Measurements from ENCODE around the gene GCNT4. TPM values are rescaled to one million over a fixed set of nuclear protein-coding genes. Genes with fewer than 3 reads are reported as not detected.

Gene GCNT4
- total RNA-seq, 1 experiment from 2014 or later: 0.63 TPM

- H4K91ac ChIP-seq (ENCODE audit: insufficient read length, low read depth, low read length): no peak overlapping the region
- no peak overlapping the region for H3K23ac ChIP-seq (ENCODE audit: insufficient read length, low read depth, low read length)
- H3K27ac ChIP-seq (ENCODE audit: insufficient read length, low read depth, low read length): no peak overlapping the region
- H3K4me2 ChIP-seq (ENCODE audit: insufficient read depth, insufficient read length, low read length): no peak overlapping the region
- no peaks in the 10 kb centered on the region for H3K4me1 ChIP-seq (ENCODE audit: insufficient read depth, low read length)
- no peak overlapping the region for H2BK15ac ChIP-seq (ENCODE audit: low read depth, low read length)
- H4K8ac ChIP-seq (replicated peaks; ENCODE audit: insufficient read length, low read depth, low read length): no peak overlapping the region
- H2AFZ ChIP-seq (ENCODE audit: low read length): no peak overlapping the region
- H3K56ac ChIP-seq (ENCODE audit: insufficient read length, low read depth, low read length): no peak overlapping the region
- H2BK120ac ChIP-seq (ENCODE audit: low read depth, low read length, poor library complexity, severe bottlenecking): no peak overlapping the region
- no peak overlapping the region for H3K27ac Mint-ChIP-seq
- H2AK5ac ChIP-seq (ENCODE audit: insufficient read length, low read length): no peak overlapping the region
- no peaks in the 10 kb centered on the region for H3K9me3 Mint-ChIP-seq
- H3K27me3 Mint-ChIP-seq (ENCODE audit: low read depth): no peaks in the 10 kb centered on the region
- H3K23me2 ChIP-seq (ENCODE audit: insufficient read length, low read depth, low read length, poor library complexity, severe bottlenecking): no peaks in the 10 kb centered on the region
- H2BK12ac ChIP-seq (ENCODE audit: insufficient read length, low read depth, low read length): no peak overlapping the region
- H3K9me3 ChIP-seq (ENCODE audit: control insufficient read depth, low read depth, low read length): no peaks in the 10 kb centered on the region
- H3K79me1 ChIP-seq (ENCODE audit: insufficient read depth, low read depth, low read length, poor library complexity, severe bottlenecking): no peaks in the 10 kb centered on the region
- no peaks in the 10 kb centered on the region for H4K20me1 ChIP-seq (ENCODE audit: control insufficient read depth, insufficient read depth, insufficient read length)
- no peak overlapping the region for H3K4ac ChIP-seq (ENCODE audit: low read depth, low read length)
- no peak for DNase-seq
- H3K4me1 Mint-ChIP-seq: peaks cover 2 to 8% of the 10 kb centered on the region in 2 experiments; a peak in 2 of 4 replicates
- WGBS (ENCODE audit: extremely low coverage, insufficient read length, low lambda C conversion rate): no CpG with 5 or more reads among the region's 3 CpGs
- no peak overlapping the region for H3K4me3 Mint-ChIP-seq
- H3K36me3 Mint-ChIP-seq (ENCODE audit: insufficient read depth in 1 of 3, low read depth in 3 of 3): no peaks in the 10 kb centered on the region
- H3K9ac ChIP-seq (ENCODE audit: extremely low read depth, insufficient read length, low read length): no peak overlapping the region
- H3K14ac ChIP-seq (ENCODE audit: insufficient read depth, low read length): no peak overlapping the region
- H3K18ac ChIP-seq (ENCODE audit: insufficient read length, low read depth, low read length): no peak overlapping the region
- H4K5ac ChIP-seq (ENCODE audit: insufficient read length, low read depth, low read length): no peak overlapping the region
- TF ChIP-seq, protein P1, sequence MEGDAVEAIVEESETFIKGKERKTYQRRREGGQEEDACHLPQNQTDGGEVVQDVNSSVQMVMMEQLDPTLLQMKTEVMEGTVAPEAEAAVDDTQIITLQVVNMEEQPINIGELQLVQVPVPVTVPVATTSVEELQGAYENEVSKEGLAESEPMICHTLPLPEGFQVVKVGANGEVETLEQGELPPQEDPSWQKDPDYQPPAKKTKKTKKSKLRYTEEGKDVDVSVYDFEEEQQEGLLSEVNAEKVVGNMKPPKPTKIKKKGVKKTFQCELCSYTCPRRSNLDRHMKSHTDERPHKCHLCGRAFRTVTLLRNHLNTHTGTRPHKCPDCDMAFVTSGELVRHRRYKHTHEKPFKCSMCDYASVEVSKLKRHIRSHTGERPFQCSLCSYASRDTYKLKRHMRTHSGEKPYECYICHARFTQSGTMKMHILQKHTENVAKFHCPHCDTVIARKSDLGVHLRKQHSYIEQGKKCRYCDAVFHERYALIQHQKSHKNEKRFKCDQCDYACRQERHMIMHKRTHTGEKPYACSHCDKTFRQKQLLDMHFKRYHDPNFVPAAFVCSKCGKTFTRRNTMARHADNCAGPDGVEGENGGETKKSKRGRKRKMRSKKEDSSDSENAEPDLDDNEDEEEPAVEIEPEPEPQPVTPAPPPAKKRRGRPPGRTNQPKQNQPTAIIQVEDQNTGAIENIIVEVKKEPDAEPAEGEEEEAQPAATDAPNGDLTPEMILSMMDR (conservative IDR thresholded peaks at IDR 0.05): no peak
- H2BK20ac ChIP-seq (ENCODE audit: low read depth, low read length, poor library complexity, severe bottlenecking): no peak overlapping the region
- H3K79me2 ChIP-seq (ENCODE audit: insufficient read depth, low read length): no peaks in the 10 kb centered on the region
- no peak overlapping the region for H3T11ph ChIP-seq (ENCODE audit: low read length)
- H2BK5ac ChIP-seq (ENCODE audit: insufficient read length, low read length): no peak overlapping the region
- no peaks in the 10 kb centered on the region for H3K27me3 ChIP-seq (ENCODE audit: insufficient read depth, low read length)
These were observed 36.3 kb upstream of the GCNT4 start for GRCh38 chr5:75088648-75089047.
